Measurements from ENCODE around the gene CCL20.

GRCh38 chr2:227834423-227834822, 20.8 kb downstream of the CCL20 start:
- TF ChIP-seq REST (IDR thresholded peaks at IDR 0.05; ENCODE audit: low read depth) (no peak), CEBPB (IDR thresholded peaks at IDR 0.05) (no peak), TCF12 (IDR thresholded peaks at IDR 0.05; ENCODE audit: low read depth) (no peak), YY1 (IDR thresholded peaks at IDR 0.05; ENCODE audit: low read depth) (no peak), TAF1 (IDR thresholded peaks at IDR 0.05; ENCODE audit: low read depth) (no peak), EGR1 (IDR thresholded peaks at IDR 0.05) (no peak), EP300 (IDR thresholded peaks at IDR 0.05; ENCODE audit: borderline replicate concordance) (no peak), MAX (IDR thresholded peaks at IDR 0.05) (no peak), CREB1 (IDR thresholded peaks at IDR 0.05; ENCODE audit: low read depth) (no peak)
